Measurements from ENCODE around the gene SYT1. TPM values are rescaled to one million over a fixed set of nuclear protein-coding genes. Genes with fewer than 3 reads are reported as not detected.

The SYT1 gene
- polyA plus RNA-seq, 1 experiment, result 6.8 TPM

GRCh38 chr12:79085106-79085682, 220.6 kb downstream of the SYT1 start:
- no peak overlapping the region for H3K27ac ChIP-seq (ENCODE audit: low read depth, low read length)
- H3K9me3 ChIP-seq (ENCODE audit: control insufficient read depth, insufficient read depth, low read length), result no peaks in the 10 kb centered on the region
- no peak for TF ChIP-seq CTCF (IDR thresholded peaks at IDR 0.05; ENCODE audit: low read depth, low read length)
- no peak overlapping the region for H3K4me3 ChIP-seq (ENCODE audit: low read depth, low read length)
- ChIA-PET POLR2A (no interaction called here), CTCF (no interaction called here)
- no peaks in the 10 kb centered on the region for H3K27me3 ChIP-seq (ENCODE audit: control insufficient read depth, insufficient read depth, low read length)
- DNase-seq (ENCODE audit: low read depth, low spot score), result no peak

DNA sequence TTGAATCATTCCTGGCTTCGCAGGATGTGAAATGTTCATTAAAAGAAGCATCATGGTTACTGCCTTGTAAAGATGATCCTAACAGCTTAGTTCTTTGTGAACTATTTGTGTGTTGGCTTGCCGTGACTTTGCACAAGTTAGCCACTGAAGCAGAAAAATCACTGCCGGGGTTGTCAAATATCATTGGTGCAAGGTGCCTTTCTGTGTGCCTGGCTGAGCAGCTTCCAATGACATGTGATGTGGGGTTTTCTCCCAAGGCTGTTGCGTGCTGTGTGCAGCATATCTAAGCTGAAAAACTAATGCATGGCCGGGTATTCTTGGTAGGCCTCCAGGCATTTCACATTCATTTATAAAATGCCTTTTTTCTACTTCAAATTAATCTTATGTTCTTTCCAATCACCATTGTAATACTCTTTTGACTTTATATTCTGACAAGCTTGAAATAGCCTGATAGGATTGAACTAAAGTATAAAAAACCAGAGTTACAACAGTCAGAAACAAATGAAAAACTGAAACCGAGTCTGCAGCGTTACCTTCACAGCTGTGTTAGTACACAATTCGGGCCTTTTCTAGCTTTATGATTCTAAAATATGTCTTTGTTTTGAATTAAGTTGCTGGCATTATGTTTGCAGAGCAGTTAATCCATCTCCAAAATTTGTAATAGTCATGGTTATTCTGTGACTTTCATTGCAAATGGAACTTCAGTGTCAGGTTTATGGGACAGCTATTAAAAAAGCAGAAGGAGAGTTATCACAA, 222.1 kb downstream of the SYT1 start:
- no peak for TF ChIP-seq CTCF (IDR thresholded peaks at IDR 0.05; ENCODE audit: low read depth, low read length)
- DNase-seq (ENCODE audit: low read depth, low spot score), result no peak
- Histone ChIP-seq H3K9me3 (ENCODE audit: control insufficient read depth, insufficient read depth, low read length) (no peaks in the 10 kb centered on the region), H3K4me3 (ENCODE audit: low read depth, low read length) (no peak overlapping the region), H3K27ac (ENCODE audit: low read depth, low read length) (no peak overlapping the region), H3K27me3 (ENCODE audit: control insufficient read depth, insufficient read depth, low read length) (no peaks in the 10 kb centered on the region)
- CTCF ChIA-PET, result no interaction called here
- POLR2A ChIA-PET, result no interaction called here

- ChIA-PET POLR2A (no interaction called here), CTCF (no interaction called here)
- H3K9me3 ChIP-seq (ENCODE audit: control insufficient read depth, insufficient read depth, low read length), result no peaks in the 10 kb centered on the region
- DNase-seq (ENCODE audit: low read depth, low spot score), result no peak
- H3K27ac ChIP-seq (ENCODE audit: low read depth, low read length), result no peak overlapping the region
- H3K27me3 ChIP-seq (ENCODE audit: control insufficient read depth, insufficient read depth, low read length), result no peaks in the 10 kb centered on the region
- no peak overlapping the region for H3K4me3 ChIP-seq (ENCODE audit: low read depth, low read length)
- no peak for TF ChIP-seq CTCF (IDR thresholded peaks at IDR 0.05; ENCODE audit: low read depth, low read length)
Measured at GRCh38 chr12:79098530-79098929, 234.0 kb downstream of the SYT1 start.

DNA sequence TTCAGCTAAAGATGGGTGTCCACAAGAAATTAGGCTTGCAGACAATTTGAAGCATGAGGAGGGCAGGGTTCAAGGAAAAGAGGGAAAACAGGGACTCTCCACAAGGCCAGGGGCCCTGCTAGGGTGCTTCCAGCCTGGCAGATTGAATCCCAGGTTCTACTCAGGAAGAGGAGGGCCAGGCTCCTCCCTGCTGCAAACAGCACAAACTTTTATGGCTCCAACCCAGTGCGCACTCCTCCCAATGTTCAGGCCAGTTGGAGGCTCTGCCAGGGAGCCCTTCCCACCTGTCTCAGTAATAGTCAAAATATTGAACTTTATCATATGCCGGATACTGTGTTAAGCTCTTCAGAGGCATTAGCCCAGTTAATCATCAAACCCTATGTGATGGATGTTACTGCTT, 244.4 kb downstream of the SYT1 start:
- H3K4me3 ChIP-seq (ENCODE audit: low read depth, low read length), result no peak overlapping the region
- ChIA-PET CTCF (interaction anchor here (1.5 kb wide), 1 partner anchor 9 kb away, joined by 4 read pairs; no protein-coding TSS in a partner anchor), POLR2A (no interaction called here)
- TF ChIP-seq CTCF (IDR thresholded peaks at IDR 0.05; ENCODE audit: low read depth, low read length), result no peak
- no peak overlapping the region for H3K27ac ChIP-seq (ENCODE audit: low read depth, low read length)
- DNase-seq (ENCODE audit: low read depth, low spot score), result no peak
- H3K9me3 ChIP-seq (ENCODE audit: control insufficient read depth, insufficient read depth, low read length), result no peaks in the 10 kb centered on the region
- no peaks in the 10 kb centered on the region for H3K27me3 ChIP-seq (ENCODE audit: control insufficient read depth, insufficient read depth, low read length)

DNA sequence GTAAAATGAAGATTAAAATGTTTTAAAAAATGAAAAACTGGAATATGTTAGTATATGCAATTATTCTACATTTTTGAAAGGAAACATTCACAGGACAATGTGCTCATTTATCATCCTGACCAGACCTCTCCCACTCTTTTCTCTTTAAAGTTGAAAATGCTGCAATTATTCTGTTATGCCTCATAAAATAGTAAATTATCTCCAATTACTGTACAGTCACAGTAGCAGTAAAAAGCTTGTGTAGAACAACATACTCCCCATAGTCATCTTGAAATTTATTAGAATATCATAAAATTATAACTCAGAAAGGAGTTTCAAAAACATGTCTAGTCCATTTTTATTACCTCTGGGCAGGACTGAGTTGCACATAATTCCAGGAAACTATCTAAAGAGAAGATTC, 250.3 kb downstream of the SYT1 start:
- Histone ChIP-seq H3K27ac (ENCODE audit: low read depth, low read length) (no peak overlapping the region), H3K9me3 (ENCODE audit: control insufficient read depth, insufficient read depth, low read length) (no peaks in the 10 kb centered on the region), H3K27me3 (ENCODE audit: control insufficient read depth, insufficient read depth, low read length) (no peaks in the 10 kb centered on the region), H3K4me3 (ENCODE audit: low read depth, low read length) (no peak overlapping the region)
- ChIA-PET POLR2A (no interaction called here), CTCF (no interaction called here)
- no peak for DNase-seq (ENCODE audit: low read depth, low spot score)
- no peak for TF ChIP-seq CTCF (IDR thresholded peaks at IDR 0.05; ENCODE audit: low read depth, low read length)
